ENCODE results near the gene FGFR2. TPM values are rescaled to one million over a fixed set of nuclear protein-coding genes. Genes with fewer than 3 reads are reported as not detected.

FGFR2 gene
- total RNA-seq, 1 experiment from 2014 or later: 5.7 TPM

GRCh38 chr10:121454781-121455180 is 143.5 kb downstream of the FGFR2 start:
- no peak for ATAC-seq
- ChIA-PET CTCF (no interaction called here), POLR2A (no interaction called here)
- Histone ChIP-seq H3K36me3 (ENCODE audit: control insufficient read depth, insufficient read depth, low read length) (no peaks in the 10 kb centered on the region), H3K9me3 (ENCODE audit: control insufficient read depth, insufficient read depth, low read depth, low read length) (no peaks in the 10 kb centered on the region), H3K4me3 (ENCODE audit: low read depth in 2 of 2, low read length in 2 of 2) (no peak overlapping the region), H3K27me3 (ENCODE audit: control insufficient read depth, insufficient read depth, low read length) (no peaks in the 10 kb centered on the region), H3K27ac (ENCODE audit: low read length) (no peak overlapping the region), H3K4me1 (ENCODE audit: control insufficient read depth, insufficient read depth, low read length) (no peaks in the 10 kb centered on the region)
- TF ChIP-seq REST (IDR thresholded peaks at IDR 0.05; ENCODE audit: insufficient read depth in 1 of 2, low read depth in 2 of 2, low read length in 1 of 2) (no peak), POLR2AphosphoS5 (IDR thresholded peaks at IDR 0.05; ENCODE audit: low read depth, low read length) (no peak), SIN3A (IDR thresholded peaks at IDR 0.05; ENCODE audit: borderline replicate concordance, insufficient read depth, low read depth, low read length) (no peak), TCF7L2 (IDR thresholded peaks at IDR 0.05; ENCODE audit: low read depth, low read length) (no peak), CTCF (IDR thresholded peaks at IDR 0.05) (no peak)
- DNase-seq (ENCODE audit: low read depth, low spot score): no peak
- no TSS peak for BruUV-seq (replicated peaks)
- in situ Hi-C loops (cut with HindIII; ENCODE audit: low pct_unique_long_range_greater_than_20kb, low sequenced_read_pairs): no loop called here
- intact Hi-C loops (cut with micrococcal nuclease; ENCODE audit: unreplicated experiment): no loop called here

DNA sequence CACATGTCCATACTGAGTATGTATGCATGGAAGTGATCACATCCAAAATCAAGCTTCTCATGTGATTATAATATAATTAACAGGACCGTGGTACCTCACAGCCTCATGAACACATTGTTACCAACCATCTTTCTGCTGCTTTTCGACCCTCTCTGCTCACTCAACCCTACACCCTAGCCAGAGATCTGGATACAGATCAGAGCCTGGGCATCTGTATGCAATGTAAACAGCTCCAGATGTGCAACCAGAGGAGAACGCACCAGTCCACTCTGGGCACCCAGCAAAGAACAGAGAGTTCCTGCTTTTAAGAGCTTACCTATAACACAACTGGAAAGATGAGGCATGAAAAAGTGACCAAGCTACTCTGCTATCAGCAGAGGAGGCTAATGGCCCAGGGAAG is 145.1 kb downstream of the FGFR2 start:
- in situ Hi-C loops (cut with HindIII; ENCODE audit: low pct_unique_long_range_greater_than_20kb, low sequenced_read_pairs): no loop called here
- intact Hi-C loops (cut with micrococcal nuclease; ENCODE audit: unreplicated experiment): no loop called here
- no peak overlapping the region for H3K27ac ChIP-seq (ENCODE audit: low read length)
- POLR2A ChIA-PET: no interaction called here
- DNase-seq (ENCODE audit: low read depth, low spot score): no peak
- H3K36me3 ChIP-seq (ENCODE audit: control insufficient read depth, insufficient read depth, low read length): no peaks in the 10 kb centered on the region
- H3K27me3 ChIP-seq (ENCODE audit: control insufficient read depth, insufficient read depth, low read length): no peaks in the 10 kb centered on the region; the same call in 1 of the 2 replicates
- TF ChIP-seq CTCF (IDR thresholded peaks at IDR 0.05) (no peak), SIN3A (IDR thresholded peaks at IDR 0.05; ENCODE audit: borderline replicate concordance, insufficient read depth, low read depth, low read length) (no peak), TCF7L2 (IDR thresholded peaks at IDR 0.05; ENCODE audit: low read depth, low read length) (no peak), POLR2AphosphoS5 (IDR thresholded peaks at IDR 0.05; ENCODE audit: low read depth, low read length) (no peak), REST (IDR thresholded peaks at IDR 0.05; ENCODE audit: insufficient read depth in 1 of 2, low read depth in 2 of 2, low read length in 1 of 2) (no peak)
- no peak for ATAC-seq
- no peaks in the 10 kb centered on the region for H3K4me1 ChIP-seq (ENCODE audit: control insufficient read depth, insufficient read depth, low read length)
- CTCF ChIA-PET: no interaction called here
- no TSS peak for BruUV-seq (replicated peaks)
- H3K9me3 ChIP-seq (ENCODE audit: control insufficient read depth, insufficient read depth, low read depth, low read length): no peaks in the 10 kb centered on the region
- H3K4me3 ChIP-seq (ENCODE audit: low read depth in 2 of 2, low read length in 2 of 2): no peak overlapping the region

Measured in Panc1 (cell line).